GM18861 (cell line): ENCODE data around the gene NBR1.
"Not testable (repeated sequence)": the region's sequence is repeated elsewhere in the genome, so short reads cannot be mapped to it uniquely, and the experiment has no call there.

Experiments
- ATAC-seq: cut with Tn5 transposase; IDR thresholded peaks from one replicate; pipeline ENCODE4 v1.9.1; 2021; ENCODE audit not compliant: unreplicated experiment

The NBR1 gene

GRCh38 chr17:43213545-43213944 lies 42.5 kb downstream of the NBR1 start:
- ATAC-seq, result no peak

- ATAC-seq, result no peak
Measured at GRCh38 chr17:43215341-43215740, 44.3 kb downstream of the NBR1 start.

GRCh38 chr17:43216369-43216761 lies 45.4 kb downstream of the NBR1 start:
- no peak for ATAC-seq

- no peak for ATAC-seq
Measured at GRCh38 chr17:43216762-43217613, 46.0 kb downstream of the NBR1 start.

- no peak for ATAC-seq
Measured at GRCh38 chr17:43217614-43218087, 46.6 kb downstream of the NBR1 start.

GRCh38 chr17:43219001-43219400 lies 48.0 kb downstream of the NBR1 start:
- no peak for ATAC-seq

GRCh38 chr17:43219746-43220380 lies 48.8 kb downstream of the NBR1 start:
- ATAC-seq, result no peak

GRCh38 chr17:43220511-43221125 lies 49.6 kb downstream of the NBR1 start:
- ATAC-seq, result no peak

GRCh38 chr17:43224146-43224705 lies 53.2 kb downstream of the NBR1 start:
- ATAC-seq, result no peak

GRCh38 chr17:43226393-43226792 lies 55.4 kb downstream of the NBR1 start:
- ATAC-seq, result no peak

GRCh38 chr17:43228020-43228782 lies 57.2 kb downstream of the NBR1 start, which contains the start of gene CCDC200:
TSS of gene CCDC200 (minus strand) at chr17:43228623. CDS start at chr17:43228554, 69 bp downstream.
- ATAC-seq, result not testable (repeated sequence)

- ATAC-seq, result not testable (repeated sequence)
Measured at GRCh38 chr17:43231205-43232020, 60.4 kb downstream of the NBR1 start.

- not testable (repeated sequence) for ATAC-seq
Measured at GRCh38 chr17:43232021-43232699, 61.1 kb downstream of the NBR1 start.

GRCh38 chr17:43233263-43233662 lies 62.2 kb downstream of the NBR1 start:
- ATAC-seq, result not testable (repeated sequence)

- not testable (repeated sequence) for ATAC-seq
Measured at GRCh38 chr17:43233877-43234276, 62.9 kb downstream of the NBR1 start, which contains the start of gene RNU2-1. TSS of gene RNU2-1 (minus strand) at chr17:43233977.

- not testable (repeated sequence) for ATAC-seq
Measured at GRCh38 chr17:43239597-43239996, 68.6 kb downstream of the NBR1 start.

- not testable (repeated sequence) for ATAC-seq
Measured at GRCh38 chr17:43240596-43241352, 69.8 kb downstream of the NBR1 start.

- ATAC-seq, result not testable (repeated sequence)
Measured at GRCh38 chr17:43246456-43246855, 75.4 kb downstream of the NBR1 start.
